ENCODE measurements around the gene GOLPH3. TPM values are rescaled to one million over a fixed set of nuclear protein-coding genes. Genes with fewer than 3 reads are reported as not detected.
"Not testable (repeated sequence)": the region's sequence is repeated elsewhere in the genome, so short reads cannot be mapped to it uniquely, and the experiment has no call there.

Gene GOLPH3
- total RNA-seq, 1 donor from 2014 or later = 82.0 TPM

DNA sequence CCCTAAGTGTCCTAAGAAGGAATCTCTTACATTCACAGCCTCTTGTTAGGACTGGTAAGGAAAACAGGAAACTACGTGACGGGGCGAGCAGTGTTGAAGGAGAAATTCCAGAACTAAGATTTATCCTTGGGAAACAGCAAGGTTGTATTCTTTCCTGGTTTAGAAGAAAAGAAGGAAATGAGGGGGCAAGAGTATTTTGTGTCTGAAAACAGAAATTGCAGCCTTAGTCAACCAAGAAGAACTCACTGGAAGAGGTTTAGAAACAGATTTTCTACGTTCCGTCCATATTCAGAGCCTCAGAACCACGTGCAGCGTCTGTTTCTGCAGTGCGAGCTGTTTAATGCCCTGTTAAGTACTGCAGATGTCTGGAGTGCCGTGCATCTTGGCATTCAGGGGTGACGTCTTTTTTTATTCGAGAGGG is 75.2 kb downstream of the GOLPH3 start:
- no peak for DNase-seq (ENCODE audit: low spot score)

GRCh38 chr5:32098291-32098690 is 75.8 kb downstream of the GOLPH3 start:
- DNase-seq (ENCODE audit: low spot score) = no peak

- no peak for DNase-seq (ENCODE audit: low spot score)
Observed at GRCh38 chr5:32096891-32097595, 77.1 kb downstream of the GOLPH3 start.

GRCh38 chr5:32095261-32095671 is 78.9 kb downstream of the GOLPH3 start:
- DNase-seq (ENCODE audit: low spot score) = no peak

- no peak for DNase-seq (ENCODE audit: low spot score)
Observed at GRCh38 chr5:32094691-32095090, 79.4 kb downstream of the GOLPH3 start.

DNA sequence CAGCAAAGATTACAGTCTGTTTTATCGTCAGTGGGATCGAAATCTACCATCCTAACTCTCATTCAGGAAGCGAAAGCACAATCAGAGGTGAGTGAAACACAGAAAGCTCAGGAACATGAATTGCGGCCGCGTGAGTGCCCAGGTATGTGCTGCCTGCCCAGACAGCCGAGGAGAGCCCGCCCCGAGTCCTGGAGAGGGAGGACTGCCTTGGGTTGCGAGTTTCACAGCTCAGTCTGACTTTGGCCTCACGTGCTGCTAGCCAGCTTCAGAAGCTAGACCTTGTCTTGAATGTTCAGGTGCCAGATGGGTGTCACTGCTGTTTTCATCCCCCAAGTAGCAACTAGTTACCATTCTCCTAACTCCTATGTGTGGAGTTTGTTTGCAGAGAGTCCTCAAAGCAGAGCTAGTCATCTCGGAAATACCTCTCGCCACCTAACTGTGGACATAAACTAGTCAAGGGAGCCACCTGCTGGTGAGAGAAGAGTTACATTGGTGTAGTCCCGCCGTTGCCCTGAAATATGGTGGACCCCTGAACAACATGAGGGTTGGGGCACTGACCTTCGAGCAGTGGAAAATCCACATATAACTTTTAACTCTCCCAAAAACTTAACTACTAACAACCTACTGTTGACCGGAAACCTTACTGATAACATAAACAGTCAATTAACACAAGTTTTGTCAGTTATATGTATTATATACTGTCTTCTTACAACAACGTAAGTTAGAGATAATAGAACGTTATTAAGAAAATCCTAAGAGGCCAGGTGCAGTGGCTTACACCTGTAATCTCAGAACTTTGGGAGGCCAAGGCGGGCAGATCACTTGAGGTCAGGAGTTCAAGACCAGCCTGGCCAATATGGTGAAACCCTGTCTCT is 80.9 kb downstream of the GOLPH3 start:
- peak; percentile 71 for DNase-seq (ENCODE audit: low spot score)

DNA sequence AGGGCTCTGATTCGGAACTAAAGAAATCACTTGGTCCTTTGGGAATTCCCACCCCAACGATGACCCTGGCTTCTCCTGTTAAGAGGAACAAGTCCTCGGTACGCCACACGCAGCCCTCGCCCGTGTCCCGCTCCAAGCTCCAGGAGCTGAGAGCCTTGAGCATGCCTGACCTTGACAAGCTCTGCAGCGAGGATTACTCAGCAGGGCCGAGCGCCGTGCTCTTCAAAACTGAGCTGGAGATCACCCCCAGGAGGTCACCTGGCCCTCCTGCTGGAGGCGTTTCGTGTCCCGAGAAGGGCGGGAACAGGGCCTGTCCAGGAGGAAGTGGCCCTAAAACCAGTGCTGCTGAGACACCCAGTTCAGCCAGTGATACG is 83.4 kb downstream of the GOLPH3 start:
- no peak for DNase-seq (ENCODE audit: low spot score)

- no peak for DNase-seq (ENCODE audit: low spot score)
Observed at GRCh38 chr5:32090026-32090754, 83.9 kb downstream of the GOLPH3 start.

- DNase-seq (ENCODE audit: low spot score) = no peak
Observed at GRCh38 chr5:32089146-32090000, 84.7 kb downstream of the GOLPH3 start.

DNA sequence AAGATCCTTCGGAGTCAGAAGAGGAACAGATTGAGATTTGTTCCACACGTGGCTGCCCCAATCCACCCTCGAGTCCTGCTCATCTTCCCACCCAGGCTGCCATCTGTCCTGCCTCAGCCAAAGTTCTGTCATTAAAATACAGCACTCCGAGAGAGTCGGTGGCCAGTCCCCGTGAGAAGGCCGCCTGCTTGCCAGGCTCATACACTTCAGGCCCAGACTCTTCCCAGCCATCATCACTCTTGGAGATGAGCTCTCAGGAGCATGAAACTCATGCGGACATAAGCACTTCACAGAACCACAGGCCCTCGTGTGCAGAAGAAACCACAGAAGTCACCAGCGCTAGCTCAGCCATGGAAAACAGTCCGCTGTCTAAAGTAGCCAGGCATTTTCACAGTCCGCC is 85.9 kb downstream of the GOLPH3 start:
- no peak for DNase-seq (ENCODE audit: low spot score)

GRCh38 chr5:32087086-32088082 is 86.7 kb downstream of the GOLPH3 start:
- no peak for DNase-seq (ENCODE audit: low spot score)

DNA sequence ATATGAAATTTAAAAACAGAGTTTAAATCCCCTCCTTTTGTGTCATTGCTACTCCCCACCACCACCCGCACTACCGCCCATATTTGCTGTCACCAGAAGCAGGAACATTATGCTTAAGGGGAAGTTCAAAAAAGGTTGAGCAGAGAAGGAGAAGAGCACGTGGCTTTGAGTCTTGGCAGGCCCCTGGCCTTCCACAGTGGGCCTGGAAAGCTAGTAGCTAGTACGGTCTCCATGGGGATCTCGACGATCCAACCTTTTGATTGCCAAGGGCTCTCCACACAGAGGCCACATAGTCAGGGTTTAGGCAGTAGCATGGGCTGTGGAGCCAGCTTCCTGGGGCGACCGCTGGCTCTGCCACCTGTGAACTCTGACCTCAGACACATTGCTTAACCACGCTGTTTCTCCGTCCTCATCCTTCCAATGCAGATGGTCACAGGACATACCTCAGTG is 90.1 kb downstream of the GOLPH3 start:
- DNase-seq (ENCODE audit: low spot score) = no peak

- no peak for DNase-seq (ENCODE audit: low spot score)
Observed at GRCh38 chr5:32082701-32083100, 91.4 kb downstream of the GOLPH3 start.

DNA sequence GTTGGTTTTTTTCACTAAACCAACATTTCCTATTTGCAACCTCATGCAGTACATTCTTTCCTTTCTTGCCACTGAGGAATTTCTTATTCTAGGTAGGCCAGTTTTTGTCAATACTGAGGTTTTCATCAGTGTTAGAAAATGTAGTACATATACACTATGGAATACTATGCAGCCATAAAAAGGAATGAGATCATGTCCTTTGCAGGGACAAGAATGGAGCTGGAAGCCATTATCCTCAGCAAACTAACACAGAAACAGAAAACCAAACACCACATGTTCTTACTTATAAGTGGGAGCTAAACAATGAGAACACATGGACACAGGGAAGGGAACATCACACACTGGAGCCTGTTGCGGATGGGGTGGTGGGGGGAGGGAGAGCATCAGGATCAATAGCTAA is 93.6 kb downstream of the GOLPH3 start:
- not testable (repeated sequence) for DNase-seq (ENCODE audit: low spot score)

DNA sequence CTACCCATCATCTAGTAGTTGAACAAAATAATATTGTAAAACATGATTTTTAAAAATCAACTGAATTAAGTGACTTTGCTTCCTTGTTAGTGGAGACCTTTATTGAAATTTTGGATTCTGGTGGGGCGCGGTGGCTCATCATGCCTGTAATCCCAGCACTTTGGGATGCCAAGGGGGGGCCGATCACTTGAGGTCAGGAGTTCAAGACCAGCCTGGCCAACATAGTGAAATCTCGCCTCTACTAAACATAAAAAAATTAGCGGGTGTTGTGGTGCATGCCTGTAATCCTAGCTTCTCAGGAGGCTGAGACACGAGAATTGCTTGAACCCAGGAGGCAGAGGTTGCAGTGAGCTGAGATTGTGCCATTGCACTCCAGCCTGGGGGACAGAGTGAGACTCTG is 95.3 kb downstream of the GOLPH3 start:
- DNase-seq (ENCODE audit: low spot score) = not testable (repeated sequence)

DNA sequence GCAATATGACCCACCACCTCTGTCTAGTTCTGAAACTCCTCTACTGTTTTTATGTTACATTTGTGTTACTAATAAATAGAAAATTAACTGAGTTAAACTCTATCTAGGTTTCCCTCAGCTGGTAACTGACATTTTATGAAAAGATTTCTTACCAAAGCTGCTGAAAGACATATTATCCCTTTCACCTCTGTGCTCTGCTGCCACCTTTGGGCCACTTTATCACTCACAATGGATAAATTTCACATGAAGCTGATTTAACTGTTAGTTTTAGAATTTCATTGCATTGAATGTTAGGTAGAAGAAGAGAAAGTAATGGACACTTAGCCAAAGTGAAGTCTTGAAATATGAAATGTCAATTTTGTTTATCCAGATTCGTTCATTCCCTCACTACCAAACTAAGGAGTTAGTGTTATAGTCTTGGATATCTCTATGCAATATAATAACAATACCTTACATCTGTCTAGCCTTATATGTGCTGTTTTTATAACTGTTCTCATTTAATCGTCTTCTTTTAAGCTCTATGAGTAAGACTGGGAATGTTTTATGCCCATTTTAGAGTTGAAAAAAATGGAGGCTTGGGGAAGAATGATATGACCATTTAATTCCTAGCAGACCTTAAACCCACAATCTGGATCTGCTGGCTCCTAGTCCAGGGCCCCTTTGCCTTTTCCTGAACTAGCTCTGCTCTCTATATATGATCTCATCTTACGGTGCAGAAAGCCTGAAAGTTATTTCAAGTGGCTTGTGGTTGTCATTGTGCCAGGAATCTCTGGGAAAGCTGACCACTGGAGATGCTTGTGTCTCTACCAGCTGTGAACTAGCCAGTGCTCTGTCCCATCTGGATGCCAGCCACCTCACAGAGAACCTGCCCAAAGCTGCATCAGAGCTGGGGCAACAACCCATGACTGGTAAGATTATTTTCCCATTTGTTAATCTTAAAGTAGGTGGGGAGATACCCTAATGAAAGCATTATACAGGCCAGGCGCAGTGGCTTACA is 97.1 kb downstream of the GOLPH3 start:
- no peak for DNase-seq (ENCODE audit: low spot score)

All from ureter (tissue), 1 donor.